Activated naive CD8-positive, alpha-beta T cell treated with anti-CD3 and anti-CD28 coated beads, Interleukin-2, amount 50 U/mL, for 16 hours (primary cell): ENCODE results near the gene GPX2.
A peak's percentile ranks its signal among the peaks of the same experiment; 100 is the strongest.
"Not testable (repeated sequence)": the region's sequence is repeated elsewhere in the genome, so short reads cannot be mapped to it uniquely, and the experiment has no call there.

ENCODE experiments used
- DNase-seq: peaks from one replicate; pipeline ENCODE4 v3.0.0-alpha.2; 2020; ENCODE audit warnings: low read depth, low spot score

GPX2 gene

DNA sequence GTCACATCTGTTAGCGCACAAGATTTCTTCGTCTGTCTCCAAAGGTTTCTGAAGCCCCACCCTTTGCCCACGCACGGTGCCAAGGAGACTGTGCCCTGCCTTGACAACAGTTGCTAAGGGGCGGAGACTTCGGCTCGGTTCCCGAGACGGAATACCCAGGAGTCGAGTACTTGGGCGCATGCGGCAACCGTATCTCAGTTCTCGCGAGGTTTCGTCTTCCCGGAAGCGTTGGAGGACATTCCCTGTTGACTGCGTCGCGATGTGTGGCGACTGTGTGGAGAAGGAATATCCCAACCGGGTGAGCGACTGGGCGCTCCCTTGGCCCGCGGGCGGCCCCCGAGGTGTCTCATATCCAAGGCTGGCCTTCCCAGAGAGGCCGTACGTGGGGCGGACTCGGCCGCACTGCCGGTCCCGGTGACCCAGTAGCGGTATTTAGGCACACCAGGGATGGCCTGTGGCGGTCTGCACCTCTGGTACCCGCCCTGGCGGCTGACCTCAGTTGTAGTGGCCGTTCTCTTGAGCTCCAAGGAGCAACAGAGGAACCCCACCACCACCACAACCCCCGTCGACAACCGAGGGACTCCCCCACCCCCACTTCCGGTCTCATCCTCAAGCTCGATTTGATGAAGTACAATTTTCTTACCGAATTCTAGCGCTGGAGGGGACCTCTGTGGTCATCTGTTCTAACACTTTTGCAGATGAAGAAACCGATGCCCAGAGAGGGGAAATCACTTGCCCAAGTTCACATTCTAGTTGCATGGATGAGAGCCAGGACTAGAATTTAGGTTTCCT, 28.1 kb downstream of the GPX2 start, which contains the start of gene CHURC1:
CHURC1 (plus strand) TSS at position 219 of the 792 bp plus-strand sequence; CDS start at position 260, 41 bp downstream.
- peak; percentile 94 for DNase-seq

DNA sequence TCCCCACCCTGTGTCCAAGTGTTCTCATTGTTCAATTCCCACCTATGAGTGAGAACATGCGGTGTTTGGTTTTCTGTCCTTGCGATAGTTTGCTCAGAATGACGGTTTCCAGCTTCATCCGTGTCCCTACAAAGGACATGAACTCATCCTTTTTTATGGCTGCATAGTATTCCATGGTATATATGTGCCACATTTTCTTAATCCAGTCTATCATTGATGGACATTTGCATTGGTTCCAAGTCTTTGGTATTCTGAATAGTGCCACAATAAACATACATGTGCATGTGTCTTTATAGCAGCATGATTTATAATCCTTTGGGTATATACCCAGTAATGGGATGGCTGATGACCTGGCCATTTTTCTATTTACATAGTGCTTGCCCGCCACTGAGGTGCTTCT, 29.1 kb downstream of the GPX2 start:
- not testable (repeated sequence) for DNase-seq

DNA sequence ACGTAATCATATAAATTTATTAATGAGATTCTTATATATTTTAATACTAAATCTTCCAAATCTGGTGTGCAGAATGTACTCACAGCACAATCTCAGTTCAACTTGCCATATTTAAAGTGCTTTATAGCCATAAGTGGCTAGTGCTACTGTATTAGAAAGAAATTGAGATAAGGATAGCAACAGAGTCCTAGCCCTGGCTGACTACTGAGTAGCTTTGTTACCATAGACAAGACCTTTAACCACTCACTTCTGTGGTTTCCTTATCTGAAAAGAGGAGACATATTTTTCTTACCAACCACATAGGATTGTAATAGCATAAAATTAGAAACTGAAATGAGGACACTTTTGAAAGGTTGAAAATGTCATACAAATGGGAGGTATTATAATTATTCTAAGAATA, 30.3 kb downstream of the GPX2 start:
- DNase-seq = no peak

DNA sequence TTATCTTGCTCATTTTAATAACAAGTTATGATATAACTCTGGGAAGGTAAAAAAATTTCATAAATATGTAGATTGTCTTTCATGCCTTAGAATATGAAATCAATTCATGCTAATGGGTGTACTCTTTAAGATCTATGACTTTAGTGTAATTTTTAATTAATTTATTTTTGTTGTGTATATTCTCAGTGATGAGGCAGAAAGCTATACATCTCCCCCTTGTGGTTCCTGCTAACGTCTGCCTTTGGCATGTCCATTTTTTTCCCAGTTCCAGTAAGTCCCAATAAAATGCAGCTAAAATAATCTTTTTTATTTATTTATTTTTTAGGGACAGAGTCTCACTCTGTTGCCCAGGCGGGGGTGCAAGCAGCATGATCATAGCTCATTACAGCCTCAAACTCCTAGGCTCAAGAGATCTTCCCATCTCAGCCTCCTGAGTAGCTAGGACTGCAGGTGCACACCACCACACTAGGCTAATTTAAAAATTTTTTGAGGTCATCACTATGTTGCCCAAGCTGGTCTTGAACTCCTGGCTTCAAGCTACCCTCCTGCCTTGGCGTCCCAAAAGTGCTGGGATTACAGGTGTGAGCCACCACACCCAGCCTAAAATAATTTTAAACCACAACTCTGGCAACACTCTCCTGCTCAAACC, 31.6 kb downstream of the GPX2 start:
- DNase-seq = no peak

DNA sequence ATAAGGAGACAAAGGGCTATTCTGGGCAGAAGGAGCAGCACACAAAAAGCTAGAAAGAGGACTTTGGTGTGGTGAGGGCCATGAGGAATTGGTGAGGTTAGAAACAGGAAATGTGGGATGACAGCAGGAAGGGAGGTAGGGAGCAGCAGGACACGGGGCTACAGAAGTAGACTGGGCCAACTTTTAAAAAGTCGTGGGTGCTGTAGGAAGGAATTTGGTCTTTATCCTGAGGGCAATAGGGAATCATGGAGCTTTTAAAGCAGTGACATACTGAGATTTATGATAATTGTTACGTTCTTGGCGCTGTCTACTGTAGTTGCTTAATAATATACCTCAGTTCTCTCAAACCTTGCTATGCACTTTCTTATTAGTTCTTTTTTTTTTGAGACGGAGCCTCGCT, 36.5 kb downstream of the GPX2 start:
- no peak for DNase-seq

DNA sequence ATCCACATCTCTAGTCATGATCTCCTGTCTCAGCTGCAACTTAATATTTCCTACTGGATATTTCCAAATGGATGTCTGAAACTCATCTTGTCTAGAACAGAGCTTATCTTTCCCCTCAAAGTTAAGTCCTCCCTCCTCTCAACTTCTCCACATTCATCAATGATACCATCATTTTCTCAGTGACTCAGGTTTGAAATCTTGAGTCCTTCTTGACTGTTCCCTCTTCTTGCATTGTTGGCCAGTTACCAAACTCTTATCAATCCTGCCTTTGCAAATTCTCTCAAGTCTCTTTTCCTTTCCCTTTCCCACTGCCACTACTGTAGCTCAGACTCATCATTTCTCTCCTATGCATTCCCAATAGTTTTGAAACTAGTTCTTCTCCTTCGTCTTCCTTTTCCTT, 42.6 kb downstream of the GPX2 start:
- DNase-seq = no peak

DNA sequence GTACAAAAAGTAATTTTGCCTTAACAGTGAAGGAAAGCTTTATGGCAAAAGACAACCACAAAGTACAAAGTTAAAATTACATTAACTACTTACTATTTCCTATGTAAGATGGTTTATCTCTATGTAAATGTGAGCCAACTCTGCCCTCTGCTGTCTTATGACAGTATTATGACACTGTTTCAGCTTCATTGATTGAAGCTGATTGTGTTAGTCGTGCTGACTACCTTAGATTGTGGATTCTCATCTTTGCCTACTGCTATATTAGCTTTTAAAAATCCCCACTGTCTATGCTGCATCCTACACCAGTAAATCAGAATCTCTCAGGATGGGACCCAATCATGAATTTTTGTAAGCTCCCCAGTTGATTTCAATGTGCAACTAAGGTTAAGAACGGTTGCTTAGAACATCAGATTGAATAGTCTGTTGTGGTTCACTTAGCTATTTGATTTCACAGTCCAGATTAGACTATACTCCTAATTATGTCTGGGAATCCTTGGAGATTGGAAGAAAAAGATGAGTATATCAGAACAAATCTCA, 50.6 kb downstream of the GPX2 start:
- DNase-seq = no peak

DNA sequence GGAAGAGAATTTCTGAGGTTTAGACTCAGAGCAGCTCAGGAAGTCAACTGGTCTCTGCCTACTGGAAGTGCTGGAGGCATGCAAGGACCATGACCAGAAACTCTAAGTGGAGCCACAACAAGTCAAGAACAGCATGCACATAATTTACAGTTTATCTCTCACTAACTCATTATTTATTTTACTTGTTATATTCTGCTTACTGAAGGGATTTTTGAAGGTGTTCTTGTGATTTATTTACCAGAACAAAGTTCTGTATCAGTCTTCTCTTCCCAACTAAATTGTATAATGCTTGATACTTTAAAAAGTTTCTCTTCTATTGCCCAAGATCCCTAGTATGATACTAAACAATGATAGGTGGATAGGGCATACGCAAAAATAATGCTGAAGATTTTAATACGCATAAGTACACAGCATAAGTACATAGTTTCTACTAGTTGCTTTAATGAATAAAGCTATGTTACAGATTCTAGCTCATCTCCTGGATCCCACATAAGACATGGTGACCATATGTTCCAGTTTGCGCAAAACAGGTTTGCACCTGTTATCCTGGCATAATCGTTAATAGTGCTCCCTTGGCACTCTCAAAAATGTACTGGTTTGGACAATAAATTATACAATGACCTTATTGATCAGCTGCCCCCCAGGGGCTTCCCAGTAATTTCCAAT, 51.2 kb downstream of the GPX2 start:
- no peak for DNase-seq

DNA sequence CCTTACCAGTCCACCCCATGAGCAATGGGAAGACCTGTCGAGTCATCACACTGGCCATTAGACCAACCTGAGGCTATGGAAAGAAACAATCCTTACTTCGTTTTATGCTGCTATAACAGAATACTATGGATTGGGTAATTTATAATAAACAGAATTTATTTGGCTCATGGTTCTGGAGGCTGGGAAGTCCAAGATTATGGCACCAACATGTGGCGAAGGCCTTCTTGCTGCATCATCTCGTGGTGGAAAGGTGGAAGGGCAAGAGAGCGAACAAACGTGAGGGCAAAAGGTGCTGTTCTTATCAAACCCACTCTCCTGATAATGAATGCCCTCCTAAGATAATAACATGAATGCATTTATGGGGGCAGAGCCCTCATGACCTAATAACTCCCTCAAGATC, 53.2 kb downstream of the GPX2 start:
- no peak for DNase-seq
